ENCODE data around the gene ATP6V0C. TPM values are rescaled to one million over a fixed set of nuclear protein-coding genes. Genes with fewer than 3 reads are reported as not detected.

The ATP6V0C gene
- total and polyA plus RNA-seq, 2 of the 8 experiments (the other 6 are each of a cell fraction or from before 2014, with no cell fraction given), result 125 to 176 TPM

GRCh38 chr16:2473999-2474876 is 39.5 kb upstream of the ATP6V0C start (continued):
- TF ChIP-seq CTCF (IDR thresholded peaks at IDR 0.05; ENCODE audit: control extremely low read depth in 1 of 3, insufficient read depth in 1 of 3, low read depth in 1 of 3, low read length in 3 of 3) (peak in 1 of 3 experiments; percentile 28; a peak in 2 of 4 replicates), RAD21 (IDR thresholded peaks at IDR 0.05 in 1 of 2, conservative IDR thresholded peaks at IDR 0.05 in 1 of 2; ENCODE audit: low read depth in 2 of 2, low read length in 2 of 2) (peak; percentile 0 to 15; a peak in 1 of 4 replicates), BACH1 (IDR thresholded peaks at IDR 0.05; ENCODE audit: low read length) (peak; percentile 75), PHF8 (conservative IDR thresholded peaks at IDR 0.05; ENCODE audit: low read depth, low read length) (peak; percentile 24; the same call in 1 of the 2 replicates), HDAC2 (IDR thresholded peaks at IDR 0.05; ENCODE audit: borderline replicate concordance in 1 of 2, low read depth in 2 of 2, low read length in 2 of 2) (0 out of 4 replicates have a peak, but pooled peaks of 1 of the 2 experiments have one; percentile 67), SP4 (IDR thresholded peaks at IDR 0.05; ENCODE audit: low read length) (no peak), CTBP2 (IDR thresholded peaks at IDR 0.05; ENCODE audit: borderline replicate concordance, insufficient read depth, insufficient read length, low read length) (no peak), SRF (IDR thresholded peaks at IDR 0.05; ENCODE audit: low read depth, low read length) (no peak), ASH2L (IDR thresholded peaks at IDR 0.05; ENCODE audit: low read length) (peak; percentile 61), KDM4A (IDR thresholded peaks at IDR 0.05; ENCODE audit: low read depth, low read length, severe bottlenecking) (peak; percentile 81), EP300 (IDR thresholded peaks at IDR 0.05; ENCODE audit: borderline replicate concordance in 1 of 2, low read depth in 2 of 2, low read length in 2 of 2) (no peak)

Measured in H1 (cell line).